ENCODE data around the gene OVOL3.
"Not testable (repeated sequence)": the region's sequence is repeated elsewhere in the genome, so short reads cannot be mapped to it uniquely, and the experiment has no call there.

The OVOL3 gene

GRCh38 chr19:36131221-36131620, 20.3 kb downstream of the OVOL3 start:
- DNase-seq (ENCODE audit: low read depth) = not testable (repeated sequence)

- not testable (repeated sequence) for DNase-seq (ENCODE audit: low read depth)
Measured at GRCh38 chr19:36134867-36135266, 23.9 kb downstream of the OVOL3 start.

- DNase-seq (ENCODE audit: low read depth) = no peak
Measured at GRCh38 chr19:36136964-36137686, 26.2 kb downstream of the OVOL3 start.

GRCh38 chr19:36139120-36139472, 28.2 kb downstream of the OVOL3 start:
- DNase-seq (ENCODE audit: low read depth) = no peak

GRCh38 chr19:36139473-36140303, 28.7 kb downstream of the OVOL3 start, which contains the start of gene CAPNS1:
Gene CAPNS1, plus strand, starts transcription at chr19:36140066. Its CDS starts 946 bp downstream, at chr19:36141012.
- DNase-seq (ENCODE audit: low read depth) = peak; percentile 81

GRCh38 chr19:36140304-36141038, 29.5 kb downstream of the OVOL3 start:
- no peak for DNase-seq (ENCODE audit: low read depth)

GRCh38 chr19:36141039-36141927, 30.3 kb downstream of the OVOL3 start:
- DNase-seq (ENCODE audit: low read depth) = peak; percentile 87

GRCh38 chr19:36142046-36142445, 31.1 kb downstream of the OVOL3 start:
- DNase-seq (ENCODE audit: low read depth) = no peak

GRCh38 chr19:36142496-36142895, 31.6 kb downstream of the OVOL3 start:
- DNase-seq (ENCODE audit: low read depth) = no peak

- no peak for DNase-seq (ENCODE audit: low read depth)
Measured at GRCh38 chr19:36144624-36145023, 33.7 kb downstream of the OVOL3 start.

- no peak for DNase-seq (ENCODE audit: low read depth)
Measured at GRCh38 chr19:36149673-36150406, 38.9 kb downstream of the OVOL3 start.

GRCh38 chr19:36150586-36150985, 39.6 kb downstream of the OVOL3 start:
- DNase-seq (ENCODE audit: low read depth) = no peak

- DNase-seq (ENCODE audit: low read depth) = no peak
Measured at GRCh38 chr19:36151144-36152018, 40.4 kb downstream of the OVOL3 start.

GRCh38 chr19:36152019-36152351, 41.0 kb downstream of the OVOL3 start:
- DNase-seq (ENCODE audit: low read depth) = no peak

GRCh38 chr19:36152352-36153091, 41.6 kb downstream of the OVOL3 start, which contains the start of gene COX7A1:
Gene COX7A1, minus strand, starts transcription at chr19:36152447. Its CDS starts 40 bp downstream, at chr19:36152407.
- DNase-seq (ENCODE audit: low read depth) = no peak

GRCh38 chr19:36153126-36153525, 42.2 kb downstream of the OVOL3 start:
- no peak for DNase-seq (ENCODE audit: low read depth)

- no peak for DNase-seq (ENCODE audit: low read depth)
Measured at GRCh38 chr19:36160821-36161596, 50.1 kb downstream of the OVOL3 start.
